ENCODE data around the gene ASB10.

Gene ASB10

GRCh38 chr7:151191544-151191943 is 4.5 kb upstream of the ASB10 start:
- Histone ChIP-seq H3K36me3 (ENCODE audit: control insufficient read depth in 5 of 5, insufficient read depth in 5 of 5, low read length in 5 of 5) (no peaks in the 10 kb centered on the region), H3K27me3 (ENCODE audit: control insufficient read depth in 5 of 5, insufficient read depth in 4 of 5, low read length in 5 of 5) (peaks cover 3 to 13% (median 8%) of the 10 kb centered on the region in 5 donors), H3K9me3 (ENCODE audit: control insufficient read depth in 5 of 5, low read length in 5 of 5) (no peaks in the 10 kb centered on the region), H3K4me1 (ENCODE audit: control insufficient read depth in 5 of 5, insufficient read depth in 5 of 5, low read length in 5 of 5) (peaks cover 0 to 22% (median 2%) of the 10 kb centered on the region in 5 donors), H3K4me3 (ENCODE audit: low read depth in 1 of 5, low read length in 5 of 5) (no peak overlapping the region), H3K27ac (ENCODE audit: low read depth, low read length) (no peak overlapping the region), H3K9ac (ENCODE audit: low read length in 5 of 5) (no peak overlapping the region)

DNA sequence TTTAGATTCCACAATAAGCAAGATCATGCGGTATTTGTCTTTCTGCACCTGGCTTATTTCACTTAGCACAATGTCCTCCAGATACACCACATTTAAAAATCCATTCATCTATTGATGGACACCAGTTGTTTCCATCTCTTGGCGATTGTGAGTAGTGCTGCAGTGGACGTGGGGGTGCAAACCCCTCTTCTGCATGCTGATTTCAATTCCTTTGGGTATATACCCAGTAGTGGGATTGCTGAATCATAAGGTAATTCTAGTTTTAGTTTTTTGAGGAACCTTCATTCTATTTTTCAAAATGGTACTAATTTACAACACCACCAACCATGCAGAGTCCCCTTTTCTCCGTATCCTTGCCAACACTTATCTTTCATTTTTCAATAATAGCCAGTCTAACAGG is 2.0 kb upstream of the ASB10 start:
- H3K9me3 ChIP-seq (ENCODE audit: control insufficient read depth in 5 of 5, low read length in 5 of 5), result no peaks in the 10 kb centered on the region
- H3K9ac ChIP-seq (ENCODE audit: low read length in 5 of 5), result no peak overlapping the region
- H3K4me1 ChIP-seq (ENCODE audit: control insufficient read depth in 5 of 5, insufficient read depth in 5 of 5, low read length in 5 of 5), result peaks cover 0 to 9% (median 5%) of the 10 kb centered on the region in 5 donors
- peaks cover 4 to 11% (median 6%) of the 10 kb centered on the region in 5 donors for H3K27me3 ChIP-seq (ENCODE audit: control insufficient read depth in 5 of 5, insufficient read depth in 4 of 5, low read length in 5 of 5)
- H3K36me3 ChIP-seq (ENCODE audit: control insufficient read depth in 5 of 5, insufficient read depth in 5 of 5, low read length in 5 of 5), result no peaks in the 10 kb centered on the region
- no peak overlapping the region for H3K4me3 ChIP-seq (ENCODE audit: low read depth in 1 of 5, low read length in 5 of 5)
- no peak overlapping the region for H3K27ac ChIP-seq (ENCODE audit: low read depth, low read length)

DNA sequence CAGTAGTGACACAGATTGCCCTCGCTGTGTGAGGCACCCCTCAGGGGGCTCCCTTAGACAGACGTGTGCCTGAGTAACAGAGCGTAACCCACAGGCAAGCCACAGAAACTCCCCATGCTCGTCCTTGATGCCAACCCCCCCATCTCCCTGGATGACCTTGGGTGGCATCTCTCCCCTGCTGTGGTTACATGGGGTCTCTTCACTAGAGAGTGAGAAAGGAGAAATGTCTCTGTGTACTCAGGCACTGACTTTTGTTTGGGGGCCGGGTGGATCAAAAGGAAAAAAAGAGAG is 1.1 kb upstream of the ASB10 start:
- no peaks in the 10 kb centered on the region for H3K36me3 ChIP-seq (ENCODE audit: control insufficient read depth in 5 of 5, insufficient read depth in 5 of 5, low read length in 5 of 5)
- peaks cover 4 to 11% (median 6%) of the 10 kb centered on the region in 5 donors for H3K27me3 ChIP-seq (ENCODE audit: control insufficient read depth in 5 of 5, insufficient read depth in 4 of 5, low read length in 5 of 5)
- H3K9ac ChIP-seq (ENCODE audit: low read length in 5 of 5), result no peak overlapping the region
- H3K27ac ChIP-seq (ENCODE audit: low read depth, low read length), result no peak overlapping the region
- H3K4me1 ChIP-seq (ENCODE audit: control insufficient read depth in 5 of 5, insufficient read depth in 5 of 5, low read length in 5 of 5), result peaks cover 0 to 9% (median 5%) of the 10 kb centered on the region in 5 donors
- H3K9me3 ChIP-seq (ENCODE audit: control insufficient read depth in 5 of 5, low read length in 5 of 5), result no peaks in the 10 kb centered on the region
- H3K4me3 ChIP-seq (ENCODE audit: low read depth in 1 of 5, low read length in 5 of 5), result no peak overlapping the region

- Histone ChIP-seq H3K27me3 (ENCODE audit: control insufficient read depth in 5 of 5, insufficient read depth in 4 of 5, low read length in 5 of 5) (peaks cover 4 to 11% (median 6%) of the 10 kb centered on the region in 5 donors), H3K9me3 (ENCODE audit: control insufficient read depth in 5 of 5, low read length in 5 of 5) (no peaks in the 10 kb centered on the region), H3K27ac (ENCODE audit: low read depth, low read length) (no peak overlapping the region), H3K4me1 (ENCODE audit: control insufficient read depth in 5 of 5, insufficient read depth in 5 of 5, low read length in 5 of 5) (peaks cover 0 to 9% (median 5%) of the 10 kb centered on the region in 5 donors), H3K4me3 (ENCODE audit: low read depth in 1 of 5, low read length in 5 of 5) (no peak overlapping the region), H3K36me3 (ENCODE audit: control insufficient read depth in 5 of 5, insufficient read depth in 5 of 5, low read length in 5 of 5) (no peaks in the 10 kb centered on the region), H3K9ac (ENCODE audit: low read length in 5 of 5) (no peak overlapping the region)
Measured at GRCh38 chr7:151187409-151188251, 580 bp upstream of the ASB10 start.

GRCh38 chr7:151185762-151186639 is 1.0 kb downstream of the ASB10 start:
- H3K27ac ChIP-seq (ENCODE audit: low read depth, low read length), result no peak overlapping the region

GRCh38 chr7:151181011-151181431 is 6.0 kb downstream of the ASB10 start:
- H3K4me3 ChIP-seq (ENCODE audit: low read depth in 1 of 5, low read length in 5 of 5), result no peak overlapping the region
- H3K4me1 ChIP-seq (ENCODE audit: control insufficient read depth in 5 of 5, insufficient read depth in 5 of 5, low read length in 5 of 5), result no peaks in the 10 kb centered on the region
- no peak overlapping the region for H3K9ac ChIP-seq (ENCODE audit: low read length in 5 of 5)
- no peak overlapping the region for H3K27ac ChIP-seq (ENCODE audit: low read depth, low read length)
- H3K36me3 ChIP-seq (ENCODE audit: control insufficient read depth in 5 of 5, insufficient read depth in 5 of 5, low read length in 5 of 5), result no peaks in the 10 kb centered on the region
- no peaks in the 10 kb centered on the region for H3K9me3 ChIP-seq (ENCODE audit: control insufficient read depth in 5 of 5, low read length in 5 of 5)
- H3K27me3 ChIP-seq (ENCODE audit: control insufficient read depth in 5 of 5, insufficient read depth in 4 of 5, low read length in 5 of 5), result peaks cover 9 to 19% (median 13%) of the 10 kb centered on the region in 5 donors

More at GRCh38 chr7:151185762-151186639, 1.0 kb downstream of the ASB10 start:
- Histone ChIP-seq H3K4me3 (ENCODE audit: low read depth in 1 of 5, low read length in 5 of 5) (no peak overlapping the region), H3K9ac (ENCODE audit: low read length in 5 of 5) (no peak overlapping the region), H3K27me3 (ENCODE audit: control insufficient read depth in 5 of 5, insufficient read depth in 4 of 5, low read length in 5 of 5) (peaks cover 5 to 14% (median 9%) of the 10 kb centered on the region in 5 donors), H3K4me1 (ENCODE audit: control insufficient read depth in 5 of 5, insufficient read depth in 5 of 5, low read length in 5 of 5) (peaks cover 0 to 8% (median 5%) of the 10 kb centered on the region in 5 donors), H3K9me3 (ENCODE audit: control insufficient read depth in 5 of 5, low read length in 5 of 5) (no peaks in the 10 kb centered on the region), H3K36me3 (ENCODE audit: control insufficient read depth in 5 of 5, insufficient read depth in 5 of 5, low read length in 5 of 5) (no peaks in the 10 kb centered on the region)

- Histone ChIP-seq H3K4me3 (ENCODE audit: low read depth in 1 of 5, low read length in 5 of 5) (no peak overlapping the region), H3K27me3 (ENCODE audit: control insufficient read depth in 5 of 5, insufficient read depth in 4 of 5, low read length in 5 of 5) (peaks cover 12 to 29% (median 21%) of the 10 kb centered on the region in 5 donors), H3K4me1 (ENCODE audit: control insufficient read depth in 5 of 5, insufficient read depth in 5 of 5, low read length in 5 of 5) (peaks cover 0 to 2% (median 1%) of the 10 kb centered on the region in 5 donors), H3K27ac (ENCODE audit: low read depth, low read length) (no peak overlapping the region), H3K9ac (ENCODE audit: low read length in 5 of 5) (no peak overlapping the region), H3K36me3 (ENCODE audit: control insufficient read depth in 5 of 5, insufficient read depth in 5 of 5, low read length in 5 of 5) (no peaks in the 10 kb centered on the region), H3K9me3 (ENCODE audit: control insufficient read depth in 5 of 5, low read length in 5 of 5) (no peaks in the 10 kb centered on the region)
Measured at GRCh38 chr7:151179946-151180345, 7.1 kb downstream of the ASB10 start.

GRCh38 chr7:151179287-151179860 is 7.7 kb downstream of the ASB10 start:
- no peaks in the 10 kb centered on the region for H3K36me3 ChIP-seq (ENCODE audit: control insufficient read depth in 5 of 5, insufficient read depth in 5 of 5, low read length in 5 of 5)
- H3K9ac ChIP-seq (ENCODE audit: low read length in 5 of 5), result no peak overlapping the region
- no peak overlapping the region for H3K4me3 ChIP-seq (ENCODE audit: low read depth in 1 of 5, low read length in 5 of 5)
- H3K9me3 ChIP-seq (ENCODE audit: control insufficient read depth in 5 of 5, low read length in 5 of 5), result no peaks in the 10 kb centered on the region
- H3K4me1 ChIP-seq (ENCODE audit: control insufficient read depth in 5 of 5, insufficient read depth in 5 of 5, low read length in 5 of 5), result peaks cover 0 to 5% (median 2%) of the 10 kb centered on the region in 5 donors
- H3K27me3 ChIP-seq (ENCODE audit: control insufficient read depth in 5 of 5, insufficient read depth in 4 of 5, low read length in 5 of 5), result peaks cover 13 to 31% (median 25%) of the 10 kb centered on the region in 5 donors
- H3K27ac ChIP-seq (ENCODE audit: low read depth, low read length), result no peak overlapping the region

DNA sequence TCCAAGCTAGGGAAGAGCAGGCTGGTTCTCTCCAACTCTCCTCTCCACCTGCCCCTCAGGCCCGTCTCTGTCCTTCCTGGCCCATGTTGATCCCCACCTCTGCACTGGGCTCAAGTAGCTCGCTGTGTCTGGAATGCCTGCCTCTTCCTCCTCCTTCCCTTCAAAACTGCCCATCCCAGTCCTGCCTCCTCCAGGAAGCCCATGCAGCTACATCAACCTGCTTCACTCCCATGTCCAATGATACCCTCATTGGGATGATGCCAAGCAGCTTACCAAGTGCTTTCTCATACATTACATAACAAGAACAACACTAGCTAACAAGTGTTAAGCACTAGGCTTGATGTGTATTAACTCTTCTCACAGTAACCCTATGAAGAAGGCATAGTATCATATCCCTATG is 8.2 kb downstream of the ASB10 start:
- no peak overlapping the region for H3K27ac ChIP-seq (ENCODE audit: low read depth, low read length)
- H3K4me3 ChIP-seq (ENCODE audit: low read depth in 1 of 5, low read length in 5 of 5), result no peak overlapping the region
- H3K4me1 ChIP-seq (ENCODE audit: control insufficient read depth in 5 of 5, insufficient read depth in 5 of 5, low read length in 5 of 5), result peaks cover 0 to 5% (median 2%) of the 10 kb centered on the region in 5 donors
- H3K27me3 ChIP-seq (ENCODE audit: control insufficient read depth in 5 of 5, insufficient read depth in 4 of 5, low read length in 5 of 5), result peaks cover 17 to 31% (median 25%) of the 10 kb centered on the region in 5 donors
- H3K9ac ChIP-seq (ENCODE audit: low read length in 5 of 5), result no peak overlapping the region
- H3K9me3 ChIP-seq (ENCODE audit: control insufficient read depth in 5 of 5, low read length in 5 of 5), result no peaks in the 10 kb centered on the region
- H3K36me3 ChIP-seq (ENCODE audit: control insufficient read depth in 5 of 5, insufficient read depth in 5 of 5, low read length in 5 of 5), result no peaks in the 10 kb centered on the region

Data from subcutaneous abdominal adipose tissue (tissue), 5 donors.